PC-9 (cell line): ENCODE results near the gene CNDP1. TPM values are rescaled to one million over a fixed set of nuclear protein-coding genes. Genes with fewer than 3 reads are reported as not detected.

ENCODE experiments used
- BruUV-seq: library from RNA; stranded (reverse); fragments of 400-500 nt; replicated peaks from 2 replicates; lab custom pipeline; 2021; lab: Mats Ljungman, UMichigan
- CTCF ChIA-PET: fragments of 300-600 bp; sonication (Branson Sonifier 250); formaldehyde crosslinking; loops from one replicate; lab custom pipeline; 2022; ENCODE audit warnings: antibody characterized with exemption; lab: Charles Lee
- POLR2A ChIA-PET: fragments of 300-600 bp; sonication (Branson Sonifier 250); formaldehyde crosslinking; loops from one replicate; lab custom pipeline; 2022; ENCODE audit warnings: antibody characterized with exemption; ENCODE audit not compliant: unreplicated experiment; lab: Charles Lee
- DNase-seq, 2 experiments: peaks; one replicate each; pipeline versions ENCODE4 v3.0.0 to v3.0.0-alpha.2; 2015 to 2022; ENCODE audit warnings: mixed read lengths in 1 of 2
- H2AFZ ChIP-seq: fragments of 200-600 bp; sonication (generic); 2 replicates; pipeline ENCODE4 v1.8.1; 2017; ENCODE audit warnings: antibody characterized with exemption
- H3F3A ChIP-seq: fragments of 200-600 bp; sonication (generic); 2 replicates; pipeline ENCODE4 v1.8.1; 2017; ENCODE audit warnings: antibody characterized with exemption, mild to moderate bottlenecking, low read depth; ENCODE audit not compliant: insufficient read depth
- H3K27ac ChIP-seq: fragments of 200-600 bp; sonication (generic); 2 replicates; pipeline ENCODE4 v1.6.1; 2016; ENCODE audit warnings: mixed run types
- H3K27me3 ChIP-seq: fragments of 200-600 bp; sonication (generic); 2 replicates; pipeline ENCODE4 v1.6.1; 2016; ENCODE audit warnings: low read depth, mixed run types; ENCODE audit not compliant: insufficient read depth
- H3K36me3 ChIP-seq: fragments of 200-600 bp; sonication (generic); 2 replicates; pipeline ENCODE4 v1.6.1; 2016; ENCODE audit warnings: low read depth, mixed run types
- H3K4me1 ChIP-seq: fragments of 200-600 bp; sonication (generic); replicated peaks from 2 replicates; pipeline ENCODE4 v1.6.1; 2016; ENCODE audit warnings: mixed run types; ENCODE audit not compliant: insufficient read depth
- H3K4me2 ChIP-seq: fragments of 200-600 bp; sonication (generic); 2 replicates; pipeline ENCODE4 v1.6.1; 2017; ENCODE audit warnings: mixed run types
- H3K4me3 ChIP-seq: fragments of 200-600 bp; sonication (generic); 2 replicates; pipeline ENCODE4 v1.6.1; 2016; ENCODE audit warnings: mixed run types
- H3K79me2 ChIP-seq: fragments of 200-600 bp; sonication (generic); 2 replicates; pipeline ENCODE4 v1.6.1; 2017; ENCODE audit warnings: low read depth, mixed run types
- H3K9me2 ChIP-seq: fragments of 200-600 bp; sonication (generic); 2 replicates; pipeline ENCODE4 v1.8.1; 2017; ENCODE audit warnings: mild to moderate bottlenecking; ENCODE audit not compliant: insufficient read depth
- H3K9me3 ChIP-seq: fragments of 200-600 bp; sonication (generic); 2 replicates; pipeline ENCODE4 v1.8.1; 2016; ENCODE audit warnings: low read depth; ENCODE audit not compliant: insufficient read depth
- H4K20me1 ChIP-seq: fragments of 200-600 bp; sonication (generic); 2 replicates; pipeline ENCODE4 v1.8.1; 2017; ENCODE audit not compliant: insufficient read depth
- CTCF ChIP-seq: fragments of 200-600 bp; sonication (generic); conservative IDR thresholded peaks from 2 replicates; pipeline ENCODE4 v1.6.1; 2017; ENCODE audit warnings: mixed run types, antibody characterized with exemption, mild to moderate bottlenecking, moderate library complexity
- EZH2 ChIP-seq: fragments of 200-600 bp; sonication (generic); IDR thresholded peaks from 2 replicates; pipeline ENCODE4 v1.8.0; 2017; ENCODE audit warnings: antibody characterized with exemption, low read depth
- intact Hi-C: fragments of 100-400 bp; cut with micrococcal nuclease; formaldehyde crosslinking; loops from one replicate; pipeline ENCODE4 v1.10.0; 2022; ENCODE audit not compliant: unreplicated experiment
- total RNA-seq: library from RNA; stranded (reverse); gene quantifications from 2 replicates; pipeline ENCODE4 v1.2.3, GENCODE V29; 2021

The CNDP1 gene
- total RNA-seq, 1 experiment from 2014 or later, result not detected

DNA sequence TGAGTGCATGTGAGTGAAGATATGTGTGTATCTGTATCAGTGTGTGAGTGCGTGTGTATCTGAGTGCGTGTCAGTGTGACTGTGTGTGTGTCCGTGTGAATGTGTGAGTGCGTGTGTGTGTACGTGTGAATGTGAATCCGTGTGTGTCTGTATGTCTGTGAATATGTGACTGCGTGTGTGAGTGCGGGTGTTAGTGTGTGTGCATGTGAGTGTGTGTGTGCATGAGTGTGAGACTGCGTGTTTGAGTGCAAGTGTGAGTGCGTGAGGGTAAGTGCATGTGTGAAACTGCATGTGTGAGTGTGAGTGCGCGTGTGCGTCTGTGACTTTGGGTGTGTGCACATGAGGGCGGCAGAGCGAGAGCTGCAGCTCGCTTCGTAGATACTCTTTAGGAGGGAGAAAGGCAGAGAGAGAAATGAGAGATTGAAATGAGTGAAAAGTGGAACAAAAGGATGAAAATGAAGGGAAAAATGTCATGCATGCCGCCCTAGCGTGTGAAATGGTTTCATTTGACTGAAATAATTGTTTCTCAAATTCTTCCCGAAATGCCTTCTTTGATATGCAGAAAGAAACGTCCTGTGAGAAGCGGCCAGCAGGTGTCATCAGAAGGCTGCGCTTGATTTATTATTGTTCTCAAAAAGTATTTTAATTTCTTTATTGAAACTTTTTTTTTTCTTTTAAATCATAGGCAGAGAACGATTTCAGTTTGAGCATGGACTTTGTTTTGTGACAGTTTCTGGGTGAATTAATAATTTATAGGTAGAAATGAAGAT is 88.9 kb downstream of the CNDP1 start:
- intact Hi-C loops, result no loop called here
- POLR2A ChIA-PET, result no interaction called here
- Histone ChIP-seq H3K9me3 (no peaks in the 10 kb centered on the region), H4K20me1 (peaks cover 6% of the 10 kb centered on the region; the same call in 1 of the 2 replicates), H2AFZ (no peak overlapping the region), H3K9me2 (no peaks in the 10 kb centered on the region), H3K27ac (no peak overlapping the region), H3K4me2 (no peak overlapping the region), H3K27me3 (no peaks in the 10 kb centered on the region), H3K4me1 (no peaks in the 10 kb centered on the region), H3K4me3 (no peak overlapping the region), H3K36me3 (no peaks in the 10 kb centered on the region), H3K79me2 (no peaks in the 10 kb centered on the region), H3F3A (no peaks in the 10 kb centered on the region)
- DNase-seq, result peak in 1 of 2 experiments; percentile 8
- TF ChIP-seq EZH2 (no peak), CTCF (peak; percentile 69)
- no TSS peak for BruUV-seq
- CTCF ChIA-PET, result interaction anchor here (0.7 kb wide), 2 partner anchors 495 to 540 kb away, joined by 3 read pairs; no protein-coding TSS in a partner anchor

GRCh38 chr18:74624466-74624865 is 90.2 kb downstream of the CNDP1 start:
- DNase-seq, result no peak
- H3K4me2 ChIP-seq, result no peak overlapping the region
- no peak overlapping the region for H3K4me3 ChIP-seq
- no peak overlapping the region for H3K27ac ChIP-seq
- no peaks in the 10 kb centered on the region for H3F3A ChIP-seq
- H3K27me3 ChIP-seq, result no peaks in the 10 kb centered on the region
- peaks cover under 1% of the 10 kb centered on the region; the same call in 1 of the 2 replicates for H4K20me1 ChIP-seq
- H3K9me2 ChIP-seq, result no peaks in the 10 kb centered on the region
- ChIA-PET CTCF (no interaction called here), POLR2A (no interaction called here)
- H3K79me2 ChIP-seq, result no peaks in the 10 kb centered on the region
- H3K36me3 ChIP-seq, result no peaks in the 10 kb centered on the region
- no TSS peak for BruUV-seq
- 0 out of 2 replicates have a peak, but pooled peaks cover 2% of the 10 kb centered on the region for H3K9me3 ChIP-seq
- H3K4me1 ChIP-seq, result no peaks in the 10 kb centered on the region
- TF ChIP-seq EZH2 (no peak), CTCF (no peak)
- intact Hi-C loops, result no loop called here
- H2AFZ ChIP-seq, result no peak overlapping the region

DNA sequence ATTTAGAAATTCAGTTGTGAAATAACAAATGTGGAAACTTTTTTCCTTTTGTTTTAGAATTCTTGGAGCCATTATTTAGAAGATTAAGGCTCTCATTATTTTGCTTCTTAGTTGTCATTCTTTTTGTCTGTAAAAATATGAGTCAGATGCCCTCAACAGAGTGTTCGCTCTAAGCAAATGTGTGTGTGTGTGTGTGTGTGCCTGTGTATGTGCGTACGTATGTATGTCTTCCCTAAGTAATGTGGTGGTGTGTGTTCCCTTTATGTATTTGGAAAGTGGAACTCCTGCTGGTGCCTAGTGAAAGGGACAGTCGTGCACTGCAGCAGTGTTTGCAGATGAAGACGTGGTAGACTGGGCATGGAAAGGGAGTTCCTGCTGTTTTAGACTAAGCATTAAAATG is 90.9 kb downstream of the CNDP1 start:
- Histone ChIP-seq H3F3A (no peaks in the 10 kb centered on the region), H3K4me3 (no peak overlapping the region), H4K20me1 (no peaks in the 10 kb centered on the region), H3K4me1 (no peaks in the 10 kb centered on the region), H3K9me3 (0 out of 2 replicates have a peak, but pooled peaks cover 2% of the 10 kb centered on the region), H3K4me2 (no peak overlapping the region), H3K36me3 (no peaks in the 10 kb centered on the region), H2AFZ (no peak overlapping the region), H3K27me3 (no peaks in the 10 kb centered on the region), H3K79me2 (no peaks in the 10 kb centered on the region), H3K9me2 (no peaks in the 10 kb centered on the region), H3K27ac (no peak overlapping the region)
- ChIA-PET POLR2A (no interaction called here), CTCF (no interaction called here)
- intact Hi-C loops, result no loop called here
- no peak for DNase-seq
- no TSS peak for BruUV-seq
- TF ChIP-seq EZH2 (no peak), CTCF (no peak)
